Progenitor cell of endocrine pancreas (in vitro differentiated cells): ENCODE data around the gene MAP2K1. TPM values are rescaled to one million over a fixed set of nuclear protein-coding genes. Genes with fewer than 3 reads are reported as not detected.

Experiments used
- DNase-seq: peaks from one replicate; pipeline ENCODE4 v3.0.0; 2021; ENCODE audit warnings: low spot score; ENCODE audit not compliant: unreplicated experiment
- H3K27ac Mint-ChIP-seq: 2 replicates; pipeline ENCODE4 v1.8.0; 2021; ENCODE audit warnings: mild to moderate bottlenecking, moderate library complexity, mixed read lengths
- H3K27me3 Mint-ChIP-seq: 2 replicates; pipeline ENCODE4 v1.8.0; 2021; ENCODE audit warnings: mixed read lengths
- H3K36me3 Mint-ChIP-seq: 2 replicates; pipeline ENCODE4 v1.8.0; 2022; ENCODE audit warnings: mixed read lengths; ENCODE audit not compliant: insufficient read depth
- H3K4me1 Mint-ChIP-seq: 2 replicates; pipeline ENCODE4 v1.8.0; 2021; ENCODE audit warnings: low read depth, mixed read lengths
- H3K4me3 Mint-ChIP-seq: 2 replicates; pipeline ENCODE4 v1.8.0; 2021; ENCODE audit warnings: low read depth, mild to moderate bottlenecking, moderate library complexity, mixed read lengths
- H3K9me3 Mint-ChIP-seq: 2 replicates; pipeline ENCODE4 v1.8.0; 2021; ENCODE audit warnings: low read depth, mixed read lengths
- total RNA-seq: library from RNA; stranded (reverse); gene quantifications from 2 replicates; pipeline ENCODE4 v1.2.1, GENCODE V29; 2021
- TF ChIP-seq, protein P1 (sequence below): fragments of 200-600 bp; sonication (generic); IDR thresholded peaks from one replicate; pipeline ENCODE4 v1.5.0; 2021; ENCODE audit warnings: antibody characterized with exemption, mild to moderate bottlenecking; ENCODE audit not compliant: unreplicated experiment

MAP2K1 gene
- total RNA-seq, 1 donor from 2014 or later, result 28.6 TPM

DNA sequence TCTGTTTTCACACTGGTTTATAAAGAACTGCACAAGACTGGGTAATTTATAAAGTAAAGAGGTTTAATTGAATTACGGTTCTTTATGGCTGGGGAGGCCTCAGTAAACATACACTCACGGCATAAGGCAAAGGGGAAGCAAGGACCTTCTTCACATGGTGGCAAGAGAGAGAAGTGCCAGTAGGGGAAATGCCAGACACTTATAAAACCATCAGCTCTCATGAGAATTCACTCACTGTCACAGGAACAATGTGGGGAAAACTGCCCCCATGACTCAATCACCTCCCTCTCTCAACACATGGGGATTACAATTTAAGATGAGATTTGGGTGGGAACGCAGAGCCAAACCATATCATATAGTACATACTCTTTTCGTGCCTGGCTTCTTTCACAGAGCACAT is 42.4 kb downstream of the MAP2K1 start:
- no peak overlapping the region for H3K4me3 Mint-ChIP-seq
- H3K4me1 Mint-ChIP-seq, result peaks cover 13% of the 10 kb centered on the region
- H3K27ac Mint-ChIP-seq, result no peak overlapping the region
- no peaks in the 10 kb centered on the region for H3K9me3 Mint-ChIP-seq
- DNase-seq, result no peak
- no peaks in the 10 kb centered on the region for H3K27me3 Mint-ChIP-seq
- TF ChIP-seq, protein P1, sequence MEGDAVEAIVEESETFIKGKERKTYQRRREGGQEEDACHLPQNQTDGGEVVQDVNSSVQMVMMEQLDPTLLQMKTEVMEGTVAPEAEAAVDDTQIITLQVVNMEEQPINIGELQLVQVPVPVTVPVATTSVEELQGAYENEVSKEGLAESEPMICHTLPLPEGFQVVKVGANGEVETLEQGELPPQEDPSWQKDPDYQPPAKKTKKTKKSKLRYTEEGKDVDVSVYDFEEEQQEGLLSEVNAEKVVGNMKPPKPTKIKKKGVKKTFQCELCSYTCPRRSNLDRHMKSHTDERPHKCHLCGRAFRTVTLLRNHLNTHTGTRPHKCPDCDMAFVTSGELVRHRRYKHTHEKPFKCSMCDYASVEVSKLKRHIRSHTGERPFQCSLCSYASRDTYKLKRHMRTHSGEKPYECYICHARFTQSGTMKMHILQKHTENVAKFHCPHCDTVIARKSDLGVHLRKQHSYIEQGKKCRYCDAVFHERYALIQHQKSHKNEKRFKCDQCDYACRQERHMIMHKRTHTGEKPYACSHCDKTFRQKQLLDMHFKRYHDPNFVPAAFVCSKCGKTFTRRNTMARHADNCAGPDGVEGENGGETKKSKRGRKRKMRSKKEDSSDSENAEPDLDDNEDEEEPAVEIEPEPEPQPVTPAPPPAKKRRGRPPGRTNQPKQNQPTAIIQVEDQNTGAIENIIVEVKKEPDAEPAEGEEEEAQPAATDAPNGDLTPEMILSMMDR, result no peak
- H3K36me3 Mint-ChIP-seq, result no peaks in the 10 kb centered on the region

DNA sequence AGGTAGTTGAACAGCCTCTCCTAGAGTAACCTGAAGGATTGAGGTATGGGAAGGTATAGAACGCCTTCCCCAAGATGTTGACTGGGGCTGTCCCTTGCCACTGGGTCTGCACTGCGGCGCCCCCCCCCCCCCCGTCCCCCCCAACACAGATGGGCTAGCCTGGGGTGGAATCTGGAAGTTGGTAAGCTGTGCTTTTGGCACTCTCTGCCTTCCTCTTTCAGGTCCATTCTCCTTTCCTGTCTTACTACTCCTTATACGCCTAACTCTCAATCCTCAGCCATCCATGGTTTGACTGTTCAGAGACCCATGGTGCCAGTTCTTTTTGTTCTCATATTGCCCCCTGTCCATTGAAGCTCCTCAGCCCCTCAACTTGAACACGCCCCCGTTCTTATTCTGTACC is 42.8 kb downstream of the MAP2K1 start:
- no peak for DNase-seq
- TF ChIP-seq, protein P1, result no peak
- no peaks in the 10 kb centered on the region for H3K27me3 Mint-ChIP-seq
- peaks cover 13% of the 10 kb centered on the region for H3K4me1 Mint-ChIP-seq
- no peak overlapping the region for H3K4me3 Mint-ChIP-seq
- no peaks in the 10 kb centered on the region for H3K9me3 Mint-ChIP-seq
- H3K27ac Mint-ChIP-seq, result no peak overlapping the region
- H3K36me3 Mint-ChIP-seq, result no peaks in the 10 kb centered on the region

DNA sequence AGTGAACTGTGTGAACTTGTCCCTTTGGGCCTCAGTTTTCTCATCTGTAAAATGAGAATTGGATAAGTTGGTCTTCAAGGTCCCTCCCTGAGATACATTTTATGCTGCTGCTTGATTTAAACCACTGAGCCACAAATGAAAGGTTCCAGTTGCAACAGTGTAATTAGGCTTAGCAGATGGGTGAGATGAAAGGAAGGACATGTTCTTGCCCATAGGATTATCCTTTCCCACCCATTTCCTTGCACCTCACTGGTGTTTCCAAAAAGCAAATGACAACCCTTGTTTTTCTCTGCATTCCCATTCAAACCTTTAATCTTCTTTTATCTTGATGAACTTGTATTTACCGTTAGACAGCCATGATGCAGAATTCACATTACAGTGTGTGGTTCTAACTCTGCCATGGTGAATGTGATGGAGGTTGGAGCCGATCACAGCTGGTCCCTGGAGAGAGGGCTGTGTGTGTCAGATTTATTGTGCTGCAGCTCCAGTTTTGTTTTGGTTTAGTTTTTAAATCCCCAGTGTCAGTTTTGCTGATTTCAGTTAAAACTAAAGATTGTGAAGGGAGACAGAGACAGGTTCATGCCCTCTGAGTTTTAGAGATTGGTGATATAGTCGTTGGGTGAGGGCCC is 44.0 kb downstream of the MAP2K1 start:
- TF ChIP-seq, protein P1, result no peak
- no peak overlapping the region for H3K27ac Mint-ChIP-seq
- H3K36me3 Mint-ChIP-seq, result no peaks in the 10 kb centered on the region
- no peak for DNase-seq
- H3K27me3 Mint-ChIP-seq, result no peaks in the 10 kb centered on the region
- H3K4me1 Mint-ChIP-seq, result peaks cover 13% of the 10 kb centered on the region
- no peaks in the 10 kb centered on the region for H3K9me3 Mint-ChIP-seq
- no peak overlapping the region for H3K4me3 Mint-ChIP-seq

DNA sequence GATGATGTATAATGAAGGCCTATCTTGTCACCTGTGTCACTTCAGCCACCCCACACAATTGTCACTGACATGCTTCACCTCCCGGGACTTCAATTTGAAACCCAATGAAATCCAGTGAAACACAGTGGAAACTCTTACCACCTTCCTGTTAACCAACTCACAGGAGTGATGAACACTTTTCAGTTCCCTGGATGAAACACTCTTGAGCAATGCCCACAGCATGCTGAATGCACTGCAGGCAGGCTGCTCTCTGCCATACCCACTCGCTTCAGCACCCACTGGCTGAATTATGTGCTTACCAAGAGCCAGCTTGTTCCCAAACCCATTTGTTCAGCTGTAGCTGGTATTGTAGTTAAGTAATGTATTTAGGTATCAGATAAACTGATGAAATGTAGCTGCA is 47.0 kb downstream of the MAP2K1 start:
- TF ChIP-seq, protein P1, result no peak
- Mint-ChIP-seq H3K4me1 (peaks cover 13% of the 10 kb centered on the region), H3K9me3 (no peaks in the 10 kb centered on the region), H3K36me3 (peaks cover 8% of the 10 kb centered on the region), H3K27ac (no peak overlapping the region), H3K4me3 (no peak overlapping the region), H3K27me3 (no peaks in the 10 kb centered on the region)
- no peak for DNase-seq

DNA sequence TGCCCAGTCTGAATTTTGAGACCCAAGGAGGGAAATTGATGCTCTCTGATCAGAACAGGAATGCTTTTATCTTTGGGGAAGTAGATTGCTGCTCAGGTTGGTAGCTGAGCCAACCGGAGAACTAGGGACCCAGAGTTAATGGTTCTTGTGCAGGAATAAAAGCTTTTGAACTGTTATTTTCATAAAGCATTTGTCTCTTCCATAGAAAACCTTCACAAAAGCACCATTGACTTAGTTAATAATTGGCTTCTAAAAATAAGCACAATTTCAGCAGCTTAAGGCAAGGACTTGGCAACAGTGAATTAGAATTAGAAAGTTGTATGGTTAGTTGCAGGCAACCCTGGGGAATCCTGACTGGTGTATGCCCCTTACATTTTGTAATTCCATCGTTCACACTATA is 53.8 kb downstream of the MAP2K1 start:
- TF ChIP-seq, protein P1, result no peak
- Mint-ChIP-seq H3K27me3 (no peaks in the 10 kb centered on the region), H3K36me3 (peaks cover 14% of the 10 kb centered on the region), H3K9me3 (no peaks in the 10 kb centered on the region), H3K27ac (no peak overlapping the region), H3K4me1 (no peaks in the 10 kb centered on the region), H3K4me3 (no peak overlapping the region)
- DNase-seq, result no peak
